GM23248 (cell line): Measurements from ENCODE around the gene USP28. TPM values are rescaled to one million over a fixed set of nuclear protein-coding genes. Genes with fewer than 3 reads are reported as not detected.

Experiments used
- DNase-seq: peaks from one replicate; pipeline ENCODE4 v3.0.0-alpha.2; 2015
- H2AFZ ChIP-seq: fragments of 200-600 bp; sonication (generic); 2 replicates; pipeline ENCODE4 v1.6.1; 2016; ENCODE audit warnings: antibody characterized with exemption
- H3F3A ChIP-seq: fragments of 200-600 bp; sonication (generic); 2 replicates; pipeline ENCODE4 v1.6.1; 2016; ENCODE audit warnings: mild to moderate bottlenecking, antibody characterized with exemption, mixed run types; ENCODE audit not compliant: insufficient read depth
- H3K27ac ChIP-seq: fragments of 200-600 bp; sonication (generic); 2 replicates; pipeline ENCODE4 v1.5.1; 2016; ENCODE audit warnings: mild to moderate bottlenecking
- H3K27me3 ChIP-seq: fragments of 200-600 bp; sonication (generic); replicated peaks from 2 replicates; pipeline ENCODE4 v1.6.1; 2016; ENCODE audit warnings: mild to moderate bottlenecking; ENCODE audit not compliant: insufficient read depth
- H3K36me3 ChIP-seq: fragments of 200-600 bp; sonication (generic); 2 replicates; pipeline ENCODE4 v1.6.1; 2016; ENCODE audit warnings: low read depth, mild to moderate bottlenecking
- H3K4me1 ChIP-seq: fragments of 200-600 bp; sonication (generic); 2 replicates; pipeline ENCODE4 v1.6.1; 2016; ENCODE audit warnings: mild to moderate bottlenecking; ENCODE audit not compliant: insufficient read depth
- H3K4me2 ChIP-seq: fragments of 200-600 bp; sonication (generic); one replicate; pipeline ENCODE4 v1.6.1; 2016; ENCODE audit warnings: mild to moderate bottlenecking; ENCODE audit not compliant: unreplicated experiment
- H3K4me3 ChIP-seq: fragments of 200-600 bp; sonication (generic); 2 replicates; pipeline ENCODE4 v1.5.1; 2016; ENCODE audit warnings: mild to moderate bottlenecking
- H3K79me2 ChIP-seq: fragments of 200-600 bp; sonication (generic); 2 replicates; pipeline ENCODE4 v1.6.1; 2016; ENCODE audit warnings: mild to moderate bottlenecking; ENCODE audit not compliant: insufficient read depth
- H3K9ac ChIP-seq: fragments of 200-600 bp; sonication (generic); 2 replicates; pipeline ENCODE4 v1.6.1; 2016; ENCODE audit warnings: mild to moderate bottlenecking
- H3K9me2 ChIP-seq: fragments of 200-600 bp; sonication (generic); 2 replicates; pipeline ENCODE4 v1.6.1; 2016; ENCODE audit warnings: mixed run types, mild to moderate bottlenecking, moderate library complexity; ENCODE audit not compliant: insufficient read depth
- H3K9me3 ChIP-seq: fragments of 200-600 bp; sonication (generic); one replicate; pipeline ENCODE4 v1.6.1; 2017; ENCODE audit warnings: low read depth
- H4K20me1 ChIP-seq: fragments of 200-600 bp; sonication (generic); 2 replicates; pipeline ENCODE4 v1.6.0; 2016; ENCODE audit not compliant: insufficient read depth
- EZH2 ChIP-seq: fragments of 200-600 bp; sonication (generic); IDR thresholded peaks from 2 replicates; pipeline ENCODE4 v1.6.1; 2018; ENCODE audit warnings: antibody characterized with exemption, mild to moderate bottlenecking; ENCODE audit not compliant: insufficient read depth, poor library complexity, severe bottlenecking
- EZH2phosphoT487 ChIP-seq: fragments of 200-600 bp; sonication (generic); IDR thresholded peaks from 2 replicates; pipeline ENCODE4 v1.6.1; 2018; ENCODE audit warnings: antibody characterized with exemption, moderate library complexity, mild to moderate bottlenecking, low read depth; ENCODE audit not compliant: insufficient read depth
- WGBS, 2 experiments: methylation state at CpG; one replicate each; pipeline ENCODE4 v1.1.6; 2015 to 2017; ENCODE audit warnings: low lambda C conversion rate in 2 of 2, low coverage in 1 of 2; ENCODE audit errors: missing lambda C conversion rate in 2 of 2; 5-methylcytosine and 5-hydroxymethylcytosine counted together
- in situ Hi-C: fragments of 300-500 bp; cut with MboI; formaldehyde crosslinking; loops from 2 replicates; pipeline ENCODE4 v1.15.0; 2020
- polyA plus RNA-seq: library from polyadenylated mRNA; unstranded; fragments of >200 nt; fragmentation: Nextera tagmentation; extraction: Ambion mirVana; gene quantifications from 2 replicates; pipeline ENCODE4 v1.2.1, GENCODE V29; 2016
- total RNA-seq: library from RNA; depleted of rRNA; stranded (reverse); fragments of >200 nt; shearing (Covaris generic); gene quantifications from 2 replicates; pipeline ENCODE4 v1.2.3, GENCODE V29; 2014

Gene USP28
- total and polyA plus RNA-seq, 2 experiments from 2014 or later: 17.1 to 25.1 TPM

DNA sequence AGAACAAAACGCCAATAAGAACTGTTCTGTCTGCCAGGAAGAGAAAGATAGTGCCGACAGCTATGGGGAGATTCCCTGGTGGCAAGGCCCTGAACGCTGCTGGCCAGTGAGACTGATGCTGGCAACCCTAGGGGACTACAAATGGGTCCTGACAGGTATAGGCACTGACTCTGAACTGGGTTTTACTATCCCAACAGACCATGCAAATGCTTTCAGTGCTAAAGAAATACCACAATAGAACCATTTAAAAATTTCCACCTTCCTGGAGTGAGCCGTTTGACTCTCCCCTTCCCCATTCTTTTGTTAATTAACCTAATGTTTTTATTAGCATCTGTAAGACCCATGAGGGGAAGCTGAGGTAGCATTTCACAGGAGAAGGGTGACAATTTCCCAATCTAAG lies 25.7 kb downstream of the USP28 start:
- Histone ChIP-seq H2AFZ (no peak overlapping the region), H3K9ac (no peak overlapping the region), H3K4me2 (no peak overlapping the region), H3K27ac (no peak overlapping the region), H3F3A (no peaks in the 10 kb centered on the region), H4K20me1 (no peaks in the 10 kb centered on the region), H3K36me3 (no peaks in the 10 kb centered on the region), H3K9me3 (no peaks in the 10 kb centered on the region), H3K9me2 (no peaks in the 10 kb centered on the region), H3K4me3 (no peak overlapping the region), H3K4me1 (no peaks in the 10 kb centered on the region), H3K27me3 (no peaks in the 10 kb centered on the region), H3K79me2 (no peaks in the 10 kb centered on the region)
- DNase-seq: no peak
- 67 to 73% methylated on average over 4 of the region's 4 CpGs for WGBS, 2 experiments
- in situ Hi-C loops: no loop called here
- TF ChIP-seq EZH2 (no peak), EZH2phosphoT487 (no peak)

DNA sequence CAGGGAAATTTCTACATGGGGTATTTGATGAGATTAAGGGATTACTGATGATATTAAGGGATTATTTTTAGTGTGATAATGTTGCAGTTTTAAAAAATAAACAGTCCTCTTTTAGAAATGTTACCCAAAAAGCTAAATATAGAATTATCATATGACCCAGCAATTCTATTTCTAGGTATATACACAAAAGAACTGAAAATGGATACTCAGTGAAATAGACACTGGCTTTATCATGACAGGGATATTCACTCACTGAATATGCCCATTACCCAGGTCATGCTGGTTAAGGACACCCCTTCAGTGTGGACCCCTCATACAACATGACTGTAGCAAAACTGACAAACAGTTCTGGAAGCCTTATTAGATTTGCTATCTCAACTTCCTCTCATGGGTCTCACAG lies 27.8 kb downstream of the USP28 start:
- Histone ChIP-seq H3K36me3 (no peaks in the 10 kb centered on the region; the same call in 1 of the 2 replicates), H2AFZ (no peak overlapping the region), H3F3A (no peaks in the 10 kb centered on the region), H3K9ac (no peak overlapping the region), H3K9me2 (no peaks in the 10 kb centered on the region), H3K4me3 (no peak overlapping the region), H3K79me2 (no peaks in the 10 kb centered on the region), H3K27ac (no peak overlapping the region), H3K4me2 (no peak overlapping the region), H3K9me3 (no peaks in the 10 kb centered on the region), H3K27me3 (no peaks in the 10 kb centered on the region), H4K20me1 (no peaks in the 10 kb centered on the region), H3K4me1 (no peaks in the 10 kb centered on the region)
- in situ Hi-C loops: no loop called here
- TF ChIP-seq EZH2 (no peak), EZH2phosphoT487 (no peak)
- DNase-seq: no peak

GRCh38 chr11:113847111-113847510 lies 28.3 kb downstream of the USP28 start:
- Histone ChIP-seq H3K4me3 (no peak overlapping the region), H3K9me3 (no peaks in the 10 kb centered on the region), H3K27ac (no peak overlapping the region), H3K36me3 (no peaks in the 10 kb centered on the region; the same call in 1 of the 2 replicates), H3K9me2 (no peaks in the 10 kb centered on the region), H4K20me1 (no peaks in the 10 kb centered on the region), H3F3A (no peaks in the 10 kb centered on the region), H3K9ac (no peak overlapping the region), H3K4me1 (no peaks in the 10 kb centered on the region), H3K79me2 (no peaks in the 10 kb centered on the region), H2AFZ (no peak overlapping the region), H3K4me2 (no peak overlapping the region), H3K27me3 (no peaks in the 10 kb centered on the region)
- in situ Hi-C loops: no loop called here
- no peak for DNase-seq
- no peak for TF ChIP-seq EZH2phosphoT487
- TF ChIP-seq EZH2: no peak
- WGBS, 2 experiments: 82 to 94% methylated on average over 6 of the region's 6 CpGs

GRCh38 chr11:113841691-113842090 lies 33.7 kb downstream of the USP28 start:
- 91 to 94% methylated on average over 1 of the region's 1 CpG for WGBS, 2 experiments
- Histone ChIP-seq H2AFZ (no peak overlapping the region), H3K4me2 (no peak overlapping the region), H3K9me3 (no peaks in the 10 kb centered on the region), H3K79me2 (no peaks in the 10 kb centered on the region), H3K27ac (no peak overlapping the region), H3K36me3 (peaks cover 9% of the 10 kb centered on the region; the same call in 1 of the 2 replicates), H3K27me3 (no peaks in the 10 kb centered on the region), H4K20me1 (no peaks in the 10 kb centered on the region), H3K9me2 (no peaks in the 10 kb centered on the region), H3F3A (no peaks in the 10 kb centered on the region), H3K4me3 (no peak overlapping the region), H3K4me1 (no peaks in the 10 kb centered on the region), H3K9ac (no peak overlapping the region)
- no peak for DNase-seq
- in situ Hi-C loops: no loop called here
- TF ChIP-seq EZH2phosphoT487 (no peak), EZH2 (no peak)

GRCh38 chr11:113840932-113841664 lies 34.3 kb downstream of the USP28 start:
- H3K36me3 ChIP-seq: peaks cover 9% of the 10 kb centered on the region; the same call in 1 of the 2 replicates
- H3F3A ChIP-seq: no peaks in the 10 kb centered on the region
- H3K9me3 ChIP-seq: no peaks in the 10 kb centered on the region
- no peak overlapping the region for H3K27ac ChIP-seq
- no peak overlapping the region for H3K4me2 ChIP-seq
- in situ Hi-C loops: no loop called here
- WGBS, 2 experiments: 86 to 87% methylated on average over 3 of the region's 3 CpGs
- no peaks in the 10 kb centered on the region for H4K20me1 ChIP-seq
- DNase-seq: no peak
- no peaks in the 10 kb centered on the region for H3K79me2 ChIP-seq
- H3K9ac ChIP-seq: no peak overlapping the region
- no peak overlapping the region for H2AFZ ChIP-seq
- no peaks in the 10 kb centered on the region for H3K27me3 ChIP-seq
- H3K4me3 ChIP-seq: no peak overlapping the region
- no peaks in the 10 kb centered on the region for H3K4me1 ChIP-seq
- H3K9me2 ChIP-seq: no peaks in the 10 kb centered on the region
- no peak for TF ChIP-seq EZH2
